Measurements from ENCODE around the gene PRKCD. TPM values are rescaled to one million over a fixed set of nuclear protein-coding genes. Genes with fewer than 3 reads are reported as not detected.

PRKCD gene
- total RNA-seq, 1 experiment from 2014 or later, result 1.00 TPM

DNA sequence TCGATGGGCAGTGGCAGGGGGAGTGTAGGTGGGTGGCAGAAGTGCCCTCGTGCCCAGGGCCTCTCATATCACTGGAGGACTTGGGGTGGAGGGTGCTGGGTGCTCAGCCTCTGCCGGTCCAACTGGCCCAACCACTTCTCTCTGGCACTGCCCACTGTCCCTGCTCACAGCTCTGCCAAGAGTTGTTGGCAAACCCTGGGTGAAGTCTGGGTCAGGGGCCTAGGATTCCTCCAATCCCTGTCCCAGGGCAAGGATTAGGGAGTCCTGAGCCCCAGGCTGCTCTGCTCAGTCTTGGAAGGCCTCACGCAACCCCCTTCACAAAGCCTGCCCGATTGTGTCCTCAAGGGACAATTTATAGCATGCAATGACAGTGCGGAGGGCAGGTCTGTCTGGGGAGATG, 5.2 kb upstream of the PRKCD start:
- no peak for DNase-seq (ENCODE audit: low read depth in 1 of 2, low spot score in 2 of 2)
- Histone ChIP-seq H3K36me3 (no peaks in the 10 kb centered on the region), H3K4me3 (no peak overlapping the region), H3K27me3 (replicated peaks) (no peaks in the 10 kb centered on the region), H3K27ac (no peak overlapping the region), H3K4me1 (replicated peaks) (peaks cover 6% of the 10 kb centered on the region), H3K9me3 (replicated peaks) (no peaks in the 10 kb centered on the region)

DNA sequence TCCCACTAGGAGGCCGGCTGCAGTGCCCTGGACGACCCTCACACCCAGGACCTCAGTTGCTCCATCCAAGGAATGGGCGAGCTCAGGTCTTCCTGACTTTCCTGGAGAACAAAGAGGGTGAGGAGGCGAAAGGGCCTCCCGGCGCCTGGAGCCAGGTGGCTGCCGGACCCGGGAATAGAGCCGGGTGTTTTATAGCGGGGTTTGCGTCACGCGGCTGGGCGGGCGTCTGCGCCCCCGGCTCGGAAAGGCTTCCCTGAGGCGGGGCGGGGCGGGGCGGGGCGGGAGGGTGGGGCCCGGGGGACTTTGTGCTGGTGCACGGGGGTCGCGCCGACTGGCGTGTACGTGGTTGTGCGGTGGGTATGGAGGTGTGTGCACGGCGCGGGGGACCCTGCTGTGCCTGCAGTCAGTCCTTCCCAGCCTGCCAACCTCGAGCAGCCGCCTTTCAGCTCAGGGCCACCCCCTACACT, 4.6 kb upstream of the PRKCD start:
- DNase-seq (ENCODE audit: low read depth in 1 of 2, low spot score in 2 of 2), result no peak
- Histone ChIP-seq H3K4me1 (replicated peaks) (peaks cover 6% of the 10 kb centered on the region), H3K27ac (no peak overlapping the region), H3K36me3 (peaks cover 3% of the 10 kb centered on the region), H3K27me3 (replicated peaks) (no peaks in the 10 kb centered on the region), H3K9me3 (replicated peaks) (no peaks in the 10 kb centered on the region), H3K4me3 (no peak overlapping the region)

DNA sequence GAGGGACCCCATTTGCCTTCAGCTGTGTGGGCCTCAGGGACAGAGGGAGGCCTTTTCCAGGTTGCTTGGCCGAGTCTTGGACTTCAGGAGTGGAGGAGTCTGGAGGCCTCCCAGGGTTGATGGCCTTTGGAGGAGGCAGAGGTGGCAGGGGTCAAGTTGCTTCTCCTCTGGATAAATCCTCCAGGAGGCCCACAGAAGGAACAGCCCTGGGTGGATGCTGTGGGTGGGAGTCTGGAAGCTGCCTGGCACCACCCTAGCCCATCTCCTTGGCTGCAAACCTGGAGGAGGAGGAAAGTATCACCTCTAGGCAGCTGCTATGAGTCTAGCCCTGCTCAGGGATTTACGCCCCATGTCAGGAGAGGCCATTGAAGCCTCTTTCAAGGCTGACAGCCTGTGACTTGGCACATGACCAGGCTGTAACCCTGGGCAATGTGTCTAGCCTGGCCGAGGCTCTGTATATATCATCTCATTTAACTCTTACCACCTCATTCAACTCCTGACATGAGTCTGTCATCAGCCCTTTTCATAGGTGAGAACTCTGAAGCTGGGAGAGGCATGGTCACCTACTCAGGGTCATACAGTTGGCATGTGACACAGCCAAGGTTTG, 2.9 kb upstream of the PRKCD start:
- peaks cover 4% of the 10 kb centered on the region for H3K36me3 ChIP-seq
- no peaks in the 10 kb centered on the region for H3K27me3 ChIP-seq (replicated peaks)
- H3K27ac ChIP-seq, result no peak overlapping the region
- no peaks in the 10 kb centered on the region for H3K9me3 ChIP-seq (replicated peaks)
- H3K4me1 ChIP-seq (replicated peaks), result peaks cover 11% of the 10 kb centered on the region
- no peak for DNase-seq (ENCODE audit: low read depth in 1 of 2, low spot score in 2 of 2)
- H3K4me3 ChIP-seq, result no peak overlapping the region

DNA sequence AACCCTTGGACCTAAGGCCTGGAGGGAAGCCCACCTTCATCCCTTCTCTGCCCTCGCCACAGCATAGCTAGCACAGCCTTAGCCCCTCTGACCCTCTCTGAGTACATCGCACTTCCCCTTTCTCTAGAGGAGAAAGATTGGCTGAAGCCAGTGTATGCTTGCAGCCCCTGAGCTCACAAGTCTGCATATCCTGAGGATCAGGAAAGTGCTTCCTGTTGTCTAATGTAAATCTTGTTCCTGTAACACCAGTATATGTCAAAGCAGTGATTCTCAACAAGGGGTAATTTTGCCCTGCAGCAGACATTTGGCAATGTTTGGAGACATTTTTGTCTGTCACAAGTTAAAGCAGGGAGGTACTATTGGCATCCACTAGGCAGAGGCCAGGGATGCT, 2.2 kb upstream of the PRKCD start:
- Histone ChIP-seq H3K9me3 (replicated peaks) (no peaks in the 10 kb centered on the region), H3K4me1 (replicated peaks) (peaks cover 11% of the 10 kb centered on the region), H3K36me3 (peaks cover 4% of the 10 kb centered on the region), H3K4me3 (no peak overlapping the region), H3K27ac (no peak overlapping the region), H3K27me3 (replicated peaks) (no peaks in the 10 kb centered on the region)
- DNase-seq (ENCODE audit: low read depth in 1 of 2, low spot score in 2 of 2), result no peak

DNA sequence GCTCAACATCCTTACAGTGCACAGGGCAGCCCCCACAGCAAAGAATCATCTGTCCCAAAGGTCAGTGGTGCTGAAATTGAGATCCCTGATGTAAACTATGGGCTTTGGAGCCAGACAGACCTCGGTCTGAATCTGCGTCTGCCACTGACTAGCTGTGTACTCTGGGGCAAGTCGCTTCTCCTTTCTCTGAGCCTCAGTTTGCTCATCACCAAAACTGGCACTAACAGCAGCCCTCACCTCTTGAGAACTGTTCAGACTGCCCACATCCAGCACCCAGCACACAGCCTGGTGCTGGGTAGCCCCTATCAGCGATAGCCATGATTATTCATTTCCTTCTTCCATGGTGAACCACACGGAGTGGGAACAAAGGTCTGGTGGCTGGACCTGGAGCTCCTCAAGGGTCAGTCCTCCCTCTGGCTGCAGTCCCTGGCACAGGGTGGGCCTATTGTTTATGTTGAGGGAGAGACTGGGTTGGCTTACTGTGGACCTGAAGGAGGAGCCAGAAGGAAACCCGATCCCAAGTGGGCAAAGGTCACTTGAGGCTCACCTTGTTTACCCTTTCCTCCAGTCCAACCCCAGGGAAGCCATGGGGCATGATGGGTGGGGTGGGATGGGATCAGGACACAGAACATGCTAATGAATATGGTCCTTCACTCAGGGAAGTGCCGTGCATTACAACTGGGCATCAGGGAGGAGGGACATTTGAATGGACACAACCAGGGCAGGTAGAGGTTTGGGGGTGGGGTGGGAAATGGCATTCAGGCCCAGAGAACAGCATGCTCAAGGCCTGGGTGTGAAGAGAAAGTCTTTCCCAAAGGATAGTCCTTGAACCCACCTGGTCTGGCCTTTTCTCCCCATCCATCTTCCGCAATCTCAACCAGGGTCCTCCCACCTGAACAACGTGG, 1.6 kb upstream of the PRKCD start:
- peaks cover 4% of the 10 kb centered on the region for H3K36me3 ChIP-seq
- no peak overlapping the region for H3K4me3 ChIP-seq
- H3K27ac ChIP-seq, result no peak overlapping the region
- H3K27me3 ChIP-seq (replicated peaks), result no peaks in the 10 kb centered on the region
- no peak for DNase-seq (ENCODE audit: low read depth in 1 of 2, low spot score in 2 of 2)
- H3K9me3 ChIP-seq (replicated peaks), result no peaks in the 10 kb centered on the region
- H3K4me1 ChIP-seq (replicated peaks), result peaks cover 11% of the 10 kb centered on the region

DNA sequence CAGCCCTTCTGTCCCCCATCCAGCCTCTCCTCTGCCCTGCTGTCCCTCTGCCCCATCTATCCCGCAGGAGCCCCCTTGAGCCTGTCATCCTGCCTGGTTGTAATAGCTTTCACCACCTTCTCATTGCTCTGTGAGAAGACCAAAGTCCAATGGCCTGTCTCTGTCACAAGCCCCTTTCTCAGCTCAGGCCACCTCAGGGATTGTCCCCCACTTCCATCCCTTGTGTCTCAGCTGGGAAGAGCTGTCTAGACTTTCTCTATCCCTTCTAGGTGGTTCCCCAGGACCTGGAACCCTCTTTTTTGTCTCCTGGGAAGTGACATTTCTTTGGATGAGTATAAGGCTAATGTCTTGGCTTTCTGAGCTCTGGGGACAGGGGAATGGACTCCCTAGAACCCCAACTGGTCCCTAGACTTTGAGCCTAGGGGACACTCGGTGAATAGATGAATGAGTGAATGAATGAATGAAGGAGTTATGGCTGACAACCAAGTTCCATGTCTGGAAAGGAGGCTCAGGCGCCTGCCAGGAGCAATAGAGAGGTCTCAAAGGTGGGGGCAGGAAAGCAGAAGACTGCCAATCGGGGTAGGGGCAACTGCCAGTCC, 849 bp upstream of the PRKCD start:
- no peaks in the 10 kb centered on the region for H3K27me3 ChIP-seq (replicated peaks)
- H3K27ac ChIP-seq, result no peak overlapping the region
- peaks cover 4% of the 10 kb centered on the region for H3K36me3 ChIP-seq
- peak overlapping the region; percentile 98 for H3K4me3 ChIP-seq
- H3K9me3 ChIP-seq (replicated peaks), result no peaks in the 10 kb centered on the region
- peaks cover 11% of the 10 kb centered on the region for H3K4me1 ChIP-seq (replicated peaks)
- no peak for DNase-seq (ENCODE audit: low read depth in 1 of 2, low spot score in 2 of 2)

DNA sequence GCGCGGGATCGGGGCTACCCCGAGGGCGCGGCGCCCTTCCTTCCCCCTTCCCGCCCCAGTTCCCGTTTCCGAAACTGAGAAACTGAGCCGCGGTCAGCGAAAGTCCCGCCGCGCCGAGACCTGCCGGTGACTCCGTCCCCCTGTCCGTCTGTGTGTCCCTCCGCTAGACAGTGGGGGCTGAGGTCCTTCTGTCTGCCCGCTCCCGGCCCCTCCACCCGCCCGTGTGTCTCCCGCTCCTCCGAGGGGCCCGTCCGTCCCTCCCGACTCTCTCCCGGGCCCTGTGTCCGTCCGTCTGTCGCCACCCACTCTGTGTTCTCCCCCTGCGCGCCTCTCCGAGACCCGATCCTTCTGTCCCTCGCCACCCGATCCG, 426 bp downstream of the PRKCD start:
- H3K27ac ChIP-seq, result 0 out of 2 replicates have a peak overlapping the region, but pooled peaks have one; percentile 22
- no peaks in the 10 kb centered on the region for H3K9me3 ChIP-seq (replicated peaks)
- peak overlapping the region; percentile 98 for H3K4me3 ChIP-seq
- H3K27me3 ChIP-seq (replicated peaks), result no peaks in the 10 kb centered on the region
- peaks cover 8% of the 10 kb centered on the region for H3K36me3 ChIP-seq
- H3K4me1 ChIP-seq (replicated peaks), result peaks cover 13% of the 10 kb centered on the region
- DNase-seq (ENCODE audit: low read depth in 1 of 2, low spot score in 2 of 2), result peak in 1 of 2 experiments; percentile 36

DNA sequence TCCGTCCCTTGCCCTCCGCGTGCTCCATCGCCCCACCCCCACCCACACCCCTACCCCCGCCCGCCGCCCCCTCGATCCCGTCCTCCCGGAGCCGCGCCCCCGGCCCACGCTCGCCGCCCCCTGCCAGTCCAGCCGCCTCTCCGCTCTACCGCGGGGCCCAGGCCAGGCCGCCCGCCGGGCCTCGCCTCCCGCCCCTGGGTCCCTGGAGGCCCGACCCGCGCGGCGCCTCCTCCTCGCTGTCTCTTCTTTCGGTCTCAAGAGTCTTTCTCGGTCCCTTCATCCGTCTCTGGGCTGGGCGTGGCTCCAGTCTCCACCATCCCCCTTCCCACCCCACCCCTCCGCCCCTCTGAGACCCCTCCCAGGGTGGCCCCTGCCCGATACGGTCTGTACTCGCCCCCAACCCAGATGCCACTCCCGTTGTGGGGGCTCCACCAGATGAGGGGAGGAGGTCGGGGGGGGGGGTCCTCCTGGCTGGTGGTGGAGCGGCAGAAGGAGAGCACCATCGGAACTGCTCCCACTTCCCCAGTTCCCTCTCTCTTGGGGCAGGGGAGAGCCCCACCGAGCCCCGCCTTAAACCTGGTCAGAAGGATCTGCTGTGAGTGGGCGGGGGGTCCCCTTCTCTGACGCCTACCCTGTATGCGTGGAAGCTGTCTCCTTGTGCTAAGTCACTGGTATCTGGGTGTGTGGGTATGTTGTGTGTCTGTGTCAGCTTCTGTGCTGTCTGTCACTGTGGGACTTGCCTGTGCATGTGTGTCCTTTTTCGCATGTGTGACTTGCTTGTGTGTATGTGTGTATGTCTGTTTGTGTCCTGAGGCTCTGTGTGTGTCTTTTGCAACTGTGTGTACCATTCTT, 1.0 kb downstream of the PRKCD start:
- peak overlapping the region; percentile 98 for H3K4me3 ChIP-seq
- H3K4me1 ChIP-seq (replicated peaks), result peaks cover 19% of the 10 kb centered on the region
- no peak overlapping the region for H3K27ac ChIP-seq
- H3K27me3 ChIP-seq (replicated peaks), result no peaks in the 10 kb centered on the region
- H3K9me3 ChIP-seq (replicated peaks), result no peaks in the 10 kb centered on the region
- DNase-seq (ENCODE audit: low read depth in 1 of 2, low spot score in 2 of 2), result peak in 1 of 2 experiments; percentile 3
- peaks cover 12% of the 10 kb centered on the region for H3K36me3 ChIP-seq

DNA sequence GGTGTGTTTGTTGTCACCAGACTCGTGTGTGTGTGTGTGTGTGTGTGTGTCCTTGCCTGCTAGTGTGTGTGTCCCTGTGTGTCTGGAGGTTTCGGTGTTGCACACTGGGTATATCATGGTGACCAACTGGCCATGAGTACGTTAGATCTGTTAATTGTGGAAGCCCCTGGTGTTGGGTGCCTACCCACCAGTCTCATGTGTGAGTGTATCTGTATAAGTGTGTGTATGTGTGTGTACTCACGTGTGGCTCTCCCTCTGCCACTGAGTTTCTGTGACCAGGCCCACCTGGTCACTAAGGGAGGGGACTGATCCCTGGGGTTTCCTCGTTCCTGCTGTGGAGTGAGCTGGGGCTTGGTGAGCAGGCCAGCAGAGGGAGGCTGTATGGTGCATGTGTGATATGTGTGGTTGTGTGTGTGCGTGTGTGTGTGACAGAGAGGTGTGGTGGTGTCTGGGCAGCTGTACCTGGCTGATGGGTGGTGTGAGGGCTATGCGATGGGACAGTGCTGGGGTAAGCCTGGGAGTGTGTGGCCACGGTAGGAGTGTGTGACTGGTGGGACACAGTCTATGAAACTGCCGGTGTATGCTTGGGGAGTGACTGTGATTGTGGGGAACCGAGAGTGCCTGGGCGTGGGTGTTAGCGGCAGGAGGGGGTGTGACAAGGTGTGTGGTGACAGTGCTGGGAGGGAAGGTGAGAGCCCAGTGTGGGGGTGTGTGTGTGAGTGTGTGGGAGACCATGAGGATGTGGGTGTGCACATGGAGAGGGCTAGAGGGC, 1.8 kb downstream of the PRKCD start:
- H3K4me1 ChIP-seq (replicated peaks), result peaks cover 22% of the 10 kb centered on the region
- peak overlapping the region; percentile 98; the same call in 1 of the 2 replicates for H3K4me3 ChIP-seq
- H3K27me3 ChIP-seq (replicated peaks), result no peaks in the 10 kb centered on the region
- no peak overlapping the region for H3K27ac ChIP-seq
- H3K36me3 ChIP-seq, result peaks cover 12% of the 10 kb centered on the region
- no peak for DNase-seq (ENCODE audit: low read depth in 1 of 2, low spot score in 2 of 2)
- H3K9me3 ChIP-seq (replicated peaks), result no peaks in the 10 kb centered on the region

DNA sequence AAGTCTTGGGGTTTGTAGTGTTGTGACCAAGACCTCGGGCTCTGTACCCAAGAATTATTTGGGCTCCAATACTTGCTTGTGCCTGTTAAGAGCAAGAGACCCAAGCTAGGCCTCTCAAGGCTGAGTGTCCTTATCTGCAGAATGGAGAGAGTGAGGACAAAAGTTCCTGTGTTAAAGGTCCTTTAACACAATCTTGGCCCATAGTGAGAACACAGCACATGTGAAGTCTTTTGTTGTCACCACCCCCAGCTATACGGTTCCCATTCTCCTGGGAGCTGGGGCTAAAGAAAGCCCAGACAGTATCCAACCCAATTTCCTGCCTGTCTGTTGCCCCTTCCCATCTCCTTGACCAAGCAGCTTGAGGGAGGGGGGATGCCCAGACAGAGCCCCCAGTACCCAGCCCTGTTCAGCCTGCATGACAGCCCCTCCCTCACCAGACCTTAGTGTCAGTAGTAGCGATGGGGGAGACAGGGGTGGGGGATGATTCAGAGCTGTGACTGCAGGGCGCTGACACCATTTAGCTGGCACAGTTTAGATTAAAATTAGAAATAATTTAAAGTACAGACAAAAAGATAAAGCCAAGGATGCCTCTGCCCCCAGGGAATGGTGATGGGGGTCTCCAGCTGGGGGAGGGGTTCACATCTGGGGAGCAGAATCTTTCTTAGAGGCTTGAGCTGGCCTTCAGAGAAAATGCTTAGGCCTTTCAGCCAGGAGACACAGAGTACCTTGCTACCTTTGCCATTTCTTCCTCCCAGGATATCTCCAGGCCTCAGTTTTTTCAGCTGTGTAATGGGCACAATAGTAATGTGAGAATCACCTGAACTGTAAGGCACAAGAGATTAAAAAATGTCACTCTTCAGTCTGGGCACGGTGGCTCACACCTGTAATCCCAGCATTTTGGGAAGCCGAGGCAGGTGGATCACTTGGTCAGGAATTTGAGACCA, 2.7 kb downstream of the PRKCD start:
- no peak overlapping the region for H3K4me3 ChIP-seq

DNA sequence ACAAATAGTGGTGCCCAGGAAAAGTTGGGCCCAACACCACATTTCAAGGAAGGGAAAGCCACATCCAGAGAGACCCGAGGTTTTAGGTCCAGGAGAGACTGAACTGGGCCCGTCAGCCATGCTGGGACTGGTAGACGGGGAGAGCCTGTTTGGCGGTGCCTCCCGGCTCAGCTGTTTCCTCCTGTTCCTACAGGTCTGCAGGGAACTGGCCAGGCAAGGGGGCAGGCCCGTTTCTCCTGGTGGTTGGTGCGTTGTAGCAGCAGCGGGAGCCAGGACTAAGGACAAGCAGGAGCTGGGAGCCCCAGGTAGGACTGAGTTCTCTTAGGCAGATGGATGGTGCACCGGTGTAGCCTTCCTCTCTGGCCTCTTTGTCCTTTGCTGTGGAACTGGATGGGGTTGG, 3.9 kb downstream of the PRKCD start:
- no peaks in the 10 kb centered on the region for H3K27me3 ChIP-seq (replicated peaks)
- no peak overlapping the region for H3K4me3 ChIP-seq
- no peaks in the 10 kb centered on the region for H3K9me3 ChIP-seq (replicated peaks)
- peaks cover 12% of the 10 kb centered on the region for H3K36me3 ChIP-seq
- H3K27ac ChIP-seq, result no peak overlapping the region
- H3K4me1 ChIP-seq (replicated peaks), result peaks cover 21% of the 10 kb centered on the region
- DNase-seq (ENCODE audit: low read depth in 1 of 2, low spot score in 2 of 2), result no peak

More for the DNA sequence above, 2.7 kb downstream of the PRKCD start:
- no peak for DNase-seq (ENCODE audit: low read depth in 1 of 2, low spot score in 2 of 2)
- no peak overlapping the region for H3K27ac ChIP-seq
- peaks cover 12% of the 10 kb centered on the region for H3K36me3 ChIP-seq
- peaks cover 22% of the 10 kb centered on the region for H3K4me1 ChIP-seq (replicated peaks)
- no peaks in the 10 kb centered on the region for H3K27me3 ChIP-seq (replicated peaks)
- H3K9me3 ChIP-seq (replicated peaks), result no peaks in the 10 kb centered on the region

DNA sequence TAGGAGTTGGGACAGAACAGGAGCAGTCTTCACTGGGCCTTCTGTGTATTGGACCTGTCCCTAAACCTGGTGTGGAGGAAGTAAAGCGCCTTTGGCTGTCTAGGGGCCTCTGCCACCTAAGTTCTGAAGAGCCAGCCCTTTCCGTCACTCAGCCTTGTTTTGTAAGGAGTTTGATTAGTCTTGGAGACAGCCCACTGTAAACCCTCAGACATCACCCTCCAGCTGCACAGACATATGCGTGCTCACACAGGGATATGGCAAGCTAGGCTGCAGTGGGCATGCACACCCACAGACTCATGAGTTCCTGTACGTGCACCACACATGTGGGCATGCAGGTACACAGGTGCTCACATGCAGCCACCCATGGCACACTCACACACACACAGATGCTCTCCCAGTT, 5.2 kb downstream of the PRKCD start:
- no peak for DNase-seq (ENCODE audit: low read depth in 1 of 2, low spot score in 2 of 2)
- Histone ChIP-seq H3K27ac (no peak overlapping the region), H3K36me3 (peaks cover 11% of the 10 kb centered on the region), H3K4me3 (no peak overlapping the region), H3K9me3 (replicated peaks) (no peaks in the 10 kb centered on the region), H3K4me1 (replicated peaks) (peaks cover 16% of the 10 kb centered on the region), H3K27me3 (replicated peaks) (no peaks in the 10 kb centered on the region)

Measured in SJSA1 (cell line).